ENCODE results near the gene ATP9A.

Gene ATP9A

GRCh38 chr20:51588762-51589161 lies 179.4 kb downstream of the ATP9A start:
- H3K4me1 ChIP-seq: peaks cover under 1% of the 10 kb centered on the region
- no peaks in the 10 kb centered on the region for H3K79me2 ChIP-seq
- TF ChIP-seq CTCF (IDR thresholded peaks at IDR 0.05): no peak

GRCh38 chr20:51587145-51587544 lies 181.0 kb downstream of the ATP9A start:
- no peaks in the 10 kb centered on the region for H3K27me3 ChIP-seq (ENCODE audit: control insufficient read depth, insufficient read depth, low read length)
- H3K4me2 ChIP-seq (ENCODE audit: low read length): no peak overlapping the region
- no peak for TF ChIP-seq CTCF (IDR thresholded peaks at IDR 0.05)
- no peaks in the 10 kb centered on the region for H3K9me3 ChIP-seq (ENCODE audit: control insufficient read depth, low read length)
- no peaks in the 10 kb centered on the region for H3K4me1 ChIP-seq
- H2AFZ ChIP-seq: no peak overlapping the region
- no peaks in the 10 kb centered on the region for H3K36me3 ChIP-seq (ENCODE audit: control insufficient read depth, insufficient read depth, low read length)
- H3K27ac ChIP-seq: no peak overlapping the region
- H3K4me3 ChIP-seq (ENCODE audit: low read depth, low read length): no peak overlapping the region
- no peak overlapping the region for H3K9ac ChIP-seq
- H3K79me2 ChIP-seq: no peaks in the 10 kb centered on the region

More at GRCh38 chr20:51588762-51589161, 179.4 kb downstream of the ATP9A start:
- Histone ChIP-seq H3K27me3 (ENCODE audit: control insufficient read depth, insufficient read depth, low read length) (no peaks in the 10 kb centered on the region), H3K9me3 (ENCODE audit: control insufficient read depth, low read length) (no peaks in the 10 kb centered on the region), H3K36me3 (ENCODE audit: control insufficient read depth, insufficient read depth, low read length) (no peaks in the 10 kb centered on the region), H3K27ac (no peak overlapping the region), H2AFZ (no peak overlapping the region), H3K4me2 (ENCODE audit: low read length) (no peak overlapping the region), H3K9ac (no peak overlapping the region), H3K4me3 (ENCODE audit: low read depth, low read length) (no peak overlapping the region)

GRCh38 chr20:51586005-51586440 lies 182.2 kb downstream of the ATP9A start:
- H3K4me2 ChIP-seq (ENCODE audit: low read length): no peak overlapping the region
- TF ChIP-seq CTCF (IDR thresholded peaks at IDR 0.05): no peak
- H3K36me3 ChIP-seq (ENCODE audit: control insufficient read depth, insufficient read depth, low read length): no peaks in the 10 kb centered on the region
- H3K9me3 ChIP-seq (ENCODE audit: control insufficient read depth, low read length): no peaks in the 10 kb centered on the region
- no peaks in the 10 kb centered on the region for H3K4me1 ChIP-seq
- H3K27me3 ChIP-seq (ENCODE audit: control insufficient read depth, insufficient read depth, low read length): no peaks in the 10 kb centered on the region
- H2AFZ ChIP-seq: no peak overlapping the region
- no peaks in the 10 kb centered on the region for H3K79me2 ChIP-seq
- H3K27ac ChIP-seq: no peak overlapping the region
- H3K4me3 ChIP-seq (ENCODE audit: low read depth, low read length): no peak overlapping the region
- no peak overlapping the region for H3K9ac ChIP-seq

DNA sequence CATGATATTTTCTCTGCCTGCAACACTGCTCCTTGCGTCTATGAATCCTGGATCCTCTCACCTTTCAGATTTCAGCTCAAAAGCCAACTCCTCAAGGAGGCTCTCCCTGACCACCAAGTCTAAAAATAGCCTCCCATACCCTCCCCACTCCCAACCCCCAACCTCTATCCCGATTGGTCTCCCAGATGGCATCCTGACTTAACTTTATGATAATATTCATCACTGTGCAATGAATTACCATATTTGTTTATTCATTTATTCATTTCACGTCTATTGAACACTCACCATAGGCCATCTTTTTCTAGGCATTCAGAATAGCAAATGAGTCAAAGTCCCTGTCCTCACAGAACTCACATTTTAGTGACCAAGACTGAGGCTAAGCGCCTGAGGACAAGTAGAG lies 183.0 kb downstream of the ATP9A start:
- Histone ChIP-seq H3K27ac (no peak overlapping the region), H3K4me1 (no peaks in the 10 kb centered on the region), H3K79me2 (no peaks in the 10 kb centered on the region), H3K27me3 (ENCODE audit: control insufficient read depth, insufficient read depth, low read length) (no peaks in the 10 kb centered on the region), H2AFZ (no peak overlapping the region), H3K4me3 (ENCODE audit: low read depth, low read length) (no peak overlapping the region), H3K4me2 (ENCODE audit: low read length) (no peak overlapping the region), H3K9me3 (ENCODE audit: control insufficient read depth, low read length) (no peaks in the 10 kb centered on the region), H3K36me3 (ENCODE audit: control insufficient read depth, insufficient read depth, low read length) (no peaks in the 10 kb centered on the region), H3K9ac (no peak overlapping the region)
- TF ChIP-seq CTCF (IDR thresholded peaks at IDR 0.05): no peak

DNA sequence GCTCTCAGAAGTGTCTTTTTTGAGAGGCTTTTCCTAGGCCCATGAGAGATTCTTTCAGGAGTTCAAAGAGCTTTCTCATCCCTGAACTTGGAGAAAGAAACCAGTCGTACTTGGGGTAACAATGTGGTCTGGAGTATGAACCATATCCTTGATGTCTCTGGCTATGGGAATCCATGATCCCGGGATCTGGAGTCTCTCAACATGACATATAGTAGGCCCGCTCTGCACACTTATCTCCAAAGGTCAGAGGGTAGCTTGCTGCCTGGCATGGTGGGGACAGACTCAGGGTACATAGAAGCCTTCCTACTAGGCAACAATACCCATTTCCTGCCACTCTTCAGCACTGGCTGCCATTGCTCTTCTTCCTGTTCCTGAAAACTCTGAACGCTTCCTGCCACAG lies 183.5 kb downstream of the ATP9A start:
- Histone ChIP-seq H3K9ac (no peak overlapping the region), H3K4me1 (no peaks in the 10 kb centered on the region), H3K36me3 (ENCODE audit: control insufficient read depth, insufficient read depth, low read length) (no peaks in the 10 kb centered on the region), H3K79me2 (no peaks in the 10 kb centered on the region), H2AFZ (no peak overlapping the region), H3K27ac (no peak overlapping the region), H3K27me3 (ENCODE audit: control insufficient read depth, insufficient read depth, low read length) (no peaks in the 10 kb centered on the region), H3K4me2 (ENCODE audit: low read length) (no peak overlapping the region), H3K4me3 (ENCODE audit: low read depth, low read length) (no peak overlapping the region), H3K9me3 (ENCODE audit: control insufficient read depth, low read length) (no peaks in the 10 kb centered on the region)
- no peak for TF ChIP-seq CTCF (IDR thresholded peaks at IDR 0.05)

Measured in parathyroid adenoma (tissue), 2 donors.